B cell (primary cell): ENCODE data around the gene FAAH2. TPM values are rescaled to one million over a fixed set of nuclear protein-coding genes. Genes with fewer than 3 reads are reported as not detected.

ENCODE experiments used
- ATAC-seq: fragments of 200-7000 bp; cut with Tn5 transposase; one replicate; pipeline ENCODE4 v1.10.0; 2021; ENCODE audit warnings: low read depth, mild to moderate bottlenecking, moderate number of reproducible peaks, moderate library complexity
- CTCF ChIA-PET: fragments of 350-600 bp; sonication (Branson Sonifier 250); formaldehyde crosslinking; loops from one replicate; lab custom pipeline; 2021; ENCODE audit warnings: antibody characterized with exemption, inconsistent platforms; lab: Charles Lee
- POLR2A ChIA-PET: fragments of 350-600 bp; sonication (Branson Sonifier 250); formaldehyde crosslinking; loops from one replicate; lab custom pipeline; 2021; ENCODE audit warnings: antibody characterized with exemption; lab: Charles Lee
- DNase-seq: peaks from one replicate; pipeline ENCODE4 v3.0.0; 2013
- H2AFZ ChIP-seq: 2 replicates; pipeline ENCODE4 v1.6.1; 2012; ENCODE audit warnings: mild to moderate bottlenecking, low read depth, low read length; ENCODE audit not compliant: insufficient read depth, poor library complexity, severe bottlenecking
- H3K27ac ChIP-seq, 2 donors: 1 replicate in 1 of 2; 2 replicates in 1 of 2; pipeline ENCODE4 v1.5.1; 2012 to 2013; ENCODE audit warnings: low read length in 2 of 2, mild to moderate bottlenecking in 2 of 2, moderate library complexity in 1 of 2
- H3K27me3 ChIP-seq, 4 experiments: fragments of 200-600 bp in 1 of 4; sonication (generic) in 1 of 4; replicated peaks in 1 of 4; 1 replicate in 2 of 4; 2 replicates in 2 of 4; pipeline versions ENCODE4 v1.6.1 to v1.7.0; 2013 to 2016; ENCODE audit warnings: low read length in 3 of 4, mild to moderate bottlenecking in 2 of 4, mixed read lengths in 1 of 4, moderate library complexity in 1 of 4; ENCODE audit not compliant: insufficient read depth in 4 of 4, control insufficient read depth in 3 of 4; ENCODE audit errors: control extremely low read depth in 1 of 4
- H3K36me3 ChIP-seq, 2 experiments: replicated peaks in 1 of 2; 1 replicate in 1 of 2; 2 replicates in 1 of 2; pipeline versions ENCODE4 v1.6.1 to v1.7.1; 2013; ENCODE audit warnings: low read length in 1 of 2; ENCODE audit not compliant: insufficient read depth in 2 of 2, control insufficient read depth in 1 of 2; ENCODE audit errors: control extremely low read depth in 1 of 2, extremely low read depth in 1 of 2
- H3K4me1 ChIP-seq, 2 donors: fragments of 200-600 bp in 1 of 2; sonication (generic) in 1 of 2; 1 replicate in 1 of 2; 2 replicates in 1 of 2; pipeline versions ENCODE4 v1.5.1 to v1.6.1; 2013 to 2017; ENCODE audit warnings: low read length in 2 of 2; ENCODE audit not compliant: control insufficient read depth in 2 of 2, insufficient read depth in 2 of 2
- H3K4me2 ChIP-seq: replicated peaks from 2 replicates; pipeline ENCODE3; 2012; ENCODE audit warnings: mild to moderate bottlenecking, low read depth, low read length; ENCODE audit not compliant: poor library complexity, severe bottlenecking
- H3K4me3 ChIP-seq, 5 experiments: fragments of 200-600 bp in 1 of 5; sonication (generic) in 1 of 5; 1 replicate in 3 of 5; 2 replicates in 2 of 5; pipeline versions ENCODE4 v1.5.1 to v1.7.0; 2011 to 2016; ENCODE audit warnings: low read length in 4 of 5, mild to moderate bottlenecking in 4 of 5, low read depth in 2 of 5, control low read depth in 1 of 5, moderate library complexity in 1 of 5; ENCODE audit not compliant: insufficient read depth in 1 of 5; ENCODE audit errors: control extremely low read depth in 1 of 5, extremely low read depth in 1 of 5
- H3K79me2 ChIP-seq: fragments of 200-600 bp; sonication (generic); one replicate; pipeline ENCODE4 v1.6.0; 2016; ENCODE audit warnings: low read length; ENCODE audit not compliant: control insufficient read depth, insufficient read depth
- H3K9ac ChIP-seq: fragments of 200-600 bp; sonication (generic); 2 replicates; pipeline ENCODE4 v1.6.1; 2017; ENCODE audit warnings: mild to moderate bottlenecking, low read length, moderate library complexity
- H3K9me3 ChIP-seq, 3 donors: one replicate each; pipeline versions ENCODE4 v1.6.1 to v1.7.1; 2013; ENCODE audit warnings: low read length in 2 of 3; ENCODE audit not compliant: control insufficient read depth in 2 of 3, insufficient read depth in 1 of 3; ENCODE audit errors: control extremely low read depth in 1 of 3
- H4K20me1 ChIP-seq: 2 replicates; pipeline ENCODE4 v1.6.0; 2012; ENCODE audit warnings: mild to moderate bottlenecking, low read length; ENCODE audit not compliant: insufficient read depth, control insufficient read depth, poor library complexity, severe bottlenecking
- H3K27ac Mint-ChIP-seq: one replicate; pipeline ENCODE4 v1.8.0; 2021; ENCODE audit warnings: mixed read lengths
- H3K27me3 Mint-ChIP-seq: one replicate; pipeline ENCODE4 v1.8.0; 2021; ENCODE audit warnings: mixed read lengths
- H3K4me1 Mint-ChIP-seq: one replicate; pipeline ENCODE4 v1.8.0; 2021; ENCODE audit warnings: mixed read lengths
- H3K4me3 Mint-ChIP-seq: one replicate; pipeline ENCODE4 v1.8.0; 2021; ENCODE audit warnings: mixed read lengths
- H3K9me3 Mint-ChIP-seq: one replicate; pipeline ENCODE4 v1.8.0; 2022; ENCODE audit warnings: mixed read lengths; ENCODE audit not compliant: insufficient read depth
- CTCF ChIP-seq: fragments of 200-600 bp; IDR thresholded peaks from one replicate; pipeline ENCODE4 v1.8.0; 2022; ENCODE audit warnings: antibody characterized with exemption, mild to moderate bottlenecking
- EZH2 ChIP-seq: IDR thresholded peaks from 2 replicates; pipeline ENCODE4 v1.6.1; 2012; ENCODE audit warnings: borderline replicate concordance, low read depth, mild to moderate bottlenecking, moderate library complexity, low read length; ENCODE audit not compliant: insufficient read depth, poor library complexity, severe bottlenecking
- WGBS: methylation state at CpG from one replicate; pipeline ENCODE4 v1.1.5; 2013; ENCODE audit warnings: missing lambda C conversion rate; ENCODE audit not compliant: insufficient coverage; 5-methylcytosine and 5-hydroxymethylcytosine counted together
- intact Hi-C: fragments of 100-400 bp; cut with micrococcal nuclease; formaldehyde crosslinking; loops from one replicate; pipeline ENCODE4 v1.10.0; 2022
- polyA plus RNA-seq: library from polyadenylated mRNA; depleted of rRNA; stranded (reverse); fragments of >200 nt; gene quantifications from 2 replicates; pipeline ENCODE4 v1.2.3, GENCODE V29; 2012
- total RNA-seq, 2 donors: library from RNA; stranded (reverse); fragments of 120-200 nt in 1 of 2; gene quantifications; 1 replicate in 1 of 2; 2 replicates in 1 of 2; pipeline versions ENCODE4 v1.2.3 to v1.2.4, GENCODE V29; 2013 to 2022

The FAAH2 gene
- total and polyA plus RNA-seq, 2 donors (not counting 1 experiment from before 2014, with no cell fraction given), result 0.85 to 18.0 TPM

GRCh38 chrX:57266871-57267270, 19.6 kb upstream of the FAAH2 start:
- intact Hi-C loops, result no loop called here
- WGBS, result 20% methylated on average over 1 of the region's 2 CpGs
- POLR2A ChIA-PET, result no interaction called here
- Histone ChIP-seq H3K79me2 (no peaks in the 10 kb centered on the region), H3K9me3 (peaks cover 0 to 37% (median 0%) of the 10 kb centered on the region in 3 donors), H3K36me3 (no peaks in the 10 kb centered on the region), H3K27ac (no peak overlapping the region), H3K9ac (no peak overlapping the region), H3K27me3 (no peaks in the 10 kb centered on the region), H3K4me1 (no peaks in the 10 kb centered on the region), H4K20me1 (no peaks in the 10 kb centered on the region), H2AFZ (no peak overlapping the region), H3K4me2 (no peak overlapping the region), H3K4me3 (no peak overlapping the region)
- peaks cover 4% of the 10 kb centered on the region for H3K9me3 Mint-ChIP-seq
- no peak overlapping the region for H3K4me3 Mint-ChIP-seq
- no peak overlapping the region for H3K27ac Mint-ChIP-seq
- DNase-seq (no peak), ATAC-seq (no peak)
- no peak for TF ChIP-seq EZH2
- no peak for TF ChIP-seq CTCF
- CTCF ChIA-PET, result no interaction called here
- H3K27me3 Mint-ChIP-seq, result no peaks in the 10 kb centered on the region
- no peaks in the 10 kb centered on the region for H3K4me1 Mint-ChIP-seq

DNA sequence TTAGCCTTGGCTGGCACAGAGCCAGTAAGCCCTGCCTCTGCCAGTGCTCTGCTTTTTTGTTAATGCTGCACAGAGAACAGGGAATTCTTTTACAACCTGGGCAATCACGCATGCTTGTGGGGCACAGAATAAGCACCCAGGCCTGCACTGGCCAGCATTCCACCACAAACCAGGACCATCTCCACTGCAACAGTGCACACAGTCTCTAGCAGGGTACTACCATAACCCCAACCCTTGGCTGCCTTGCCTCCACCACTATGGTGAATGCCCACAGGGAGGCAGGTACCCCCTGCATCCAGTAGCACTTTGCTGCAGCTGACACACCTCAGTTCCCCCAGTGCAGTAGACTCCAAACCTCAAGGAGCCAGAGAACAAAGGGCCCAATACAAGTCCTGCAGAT, 19.2 kb upstream of the FAAH2 start:
- 86% methylated on average over 1 of the region's 1 CpG for WGBS
- ATAC-seq, result no peak
- Histone ChIP-seq H3K79me2 (no peaks in the 10 kb centered on the region), H3K9me3 (peaks cover 0 to 37% (median 0%) of the 10 kb centered on the region in 3 donors), H2AFZ (no peak overlapping the region), H3K4me1 (no peaks in the 10 kb centered on the region), H3K4me2 (no peak overlapping the region), H3K36me3 (no peaks in the 10 kb centered on the region), H3K27me3 (no peaks in the 10 kb centered on the region), H3K4me3 (no peak overlapping the region), H3K9ac (no peak overlapping the region), H3K27ac (no peak overlapping the region), H4K20me1 (no peaks in the 10 kb centered on the region)
- H3K9me3 Mint-ChIP-seq, result peaks cover 4% of the 10 kb centered on the region
- TF ChIP-seq EZH2, result no peak
- no peak for TF ChIP-seq CTCF
- ChIA-PET CTCF (no interaction called here), POLR2A (no interaction called here)
- H3K4me1 Mint-ChIP-seq, result no peaks in the 10 kb centered on the region
- no peaks in the 10 kb centered on the region for H3K27me3 Mint-ChIP-seq
- intact Hi-C loops, result no loop called here
- H3K27ac Mint-ChIP-seq, result no peak overlapping the region
- DNase-seq, result no peak
- H3K4me3 Mint-ChIP-seq, result no peak overlapping the region
